T-helper 1 cell treated with Interleukin-12 subunit alpha and Interleukin-12 subunit beta and Interleukin-4 antibody, amounts not matched to agents 30 μg/mL and 1 μg/mL, for 36 hours (primary cell): Measurements from ENCODE around the gene AMBN.

Source experiments
- H3K27ac Mint-ChIP-seq: one replicate; pipeline ENCODE4 v1.8.0; 2021; ENCODE audit warnings: mild to moderate bottlenecking, mixed read lengths
- H3K27me3 Mint-ChIP-seq: one replicate; pipeline ENCODE4 v1.8.0; 2021; ENCODE audit warnings: low read depth, mixed read lengths
- H3K36me3 Mint-ChIP-seq: one replicate; pipeline ENCODE4 v1.8.0; 2021; ENCODE audit warnings: low read depth, mixed read lengths
- H3K4me1 Mint-ChIP-seq: one replicate; pipeline ENCODE4 v1.8.0; 2021; ENCODE audit warnings: low read depth, mixed read lengths
- H3K4me3 Mint-ChIP-seq: one replicate; pipeline ENCODE4 v1.8.0; 2021; ENCODE audit warnings: mild to moderate bottlenecking, moderate library complexity, mixed read lengths
- H3K9me3 Mint-ChIP-seq: one replicate; pipeline ENCODE4 v1.8.0; 2021; ENCODE audit warnings: mixed read lengths

AMBN gene, protein sequence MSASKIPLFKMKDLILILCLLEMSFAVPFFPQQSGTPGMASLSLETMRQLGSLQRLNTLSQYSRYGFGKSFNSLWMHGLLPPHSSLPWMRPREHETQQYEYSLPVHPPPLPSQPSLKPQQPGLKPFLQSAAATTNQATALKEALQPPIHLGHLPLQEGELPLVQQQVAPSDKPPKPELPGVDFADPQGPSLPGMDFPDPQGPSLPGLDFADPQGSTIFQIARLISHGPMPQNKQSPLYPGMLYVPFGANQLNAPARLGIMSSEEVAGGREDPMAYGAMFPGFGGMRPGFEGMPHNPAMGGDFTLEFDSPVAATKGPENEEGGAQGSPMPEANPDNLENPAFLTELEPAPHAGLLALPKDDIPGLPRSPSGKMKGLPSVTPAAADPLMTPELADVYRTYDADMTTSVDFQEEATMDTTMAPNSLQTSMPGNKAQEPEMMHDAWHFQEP

DNA sequence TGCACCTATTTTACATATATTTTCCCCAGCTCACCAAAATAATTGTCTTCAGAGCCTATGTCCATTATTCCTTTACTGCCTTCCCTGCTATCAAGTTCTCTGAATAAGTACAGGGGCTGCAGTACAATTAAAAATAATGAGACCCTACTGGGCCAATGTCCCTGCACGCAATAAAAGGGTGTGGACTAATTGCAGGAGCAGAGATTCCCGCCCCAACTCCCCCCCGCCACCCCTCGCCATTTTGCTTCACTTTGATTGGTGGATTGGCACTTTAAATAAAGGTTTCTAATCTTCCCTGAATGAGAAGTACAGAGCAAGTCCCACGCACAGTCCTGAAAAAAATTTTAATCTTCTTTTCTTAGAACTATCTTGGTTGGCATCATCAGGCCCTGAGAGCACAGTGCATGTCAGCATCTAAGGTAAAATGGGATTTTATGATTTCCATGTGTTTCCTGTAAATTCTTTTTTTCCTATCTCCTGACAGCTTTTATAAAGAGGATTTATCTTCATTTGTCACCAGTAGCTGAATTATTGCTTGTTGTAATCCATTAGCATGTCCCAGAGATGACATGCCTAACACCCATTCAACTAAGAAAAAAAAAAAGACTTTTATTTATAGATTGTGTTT lies at the start of gene AMBN:
Gene AMBN, plus strand, starts transcription at position 302 of the 628 bp plus-strand sequence. Its CDS starts 103 bp downstream, at position 405.
- no peak within 1 kb of the TSS for H3K4me3 Mint-ChIP-seq
- no peaks in the 10 kb centered on the region for H3K36me3 Mint-ChIP-seq
- no peak within 1 kb of the TSS for H3K27ac Mint-ChIP-seq
- H3K9me3 Mint-ChIP-seq = no peaks in the 10 kb centered on the region
- H3K4me1 Mint-ChIP-seq = no peaks in the 10 kb centered on the region
- peaks cover 9% of the 10 kb centered on the region for H3K27me3 Mint-ChIP-seq

DNA sequence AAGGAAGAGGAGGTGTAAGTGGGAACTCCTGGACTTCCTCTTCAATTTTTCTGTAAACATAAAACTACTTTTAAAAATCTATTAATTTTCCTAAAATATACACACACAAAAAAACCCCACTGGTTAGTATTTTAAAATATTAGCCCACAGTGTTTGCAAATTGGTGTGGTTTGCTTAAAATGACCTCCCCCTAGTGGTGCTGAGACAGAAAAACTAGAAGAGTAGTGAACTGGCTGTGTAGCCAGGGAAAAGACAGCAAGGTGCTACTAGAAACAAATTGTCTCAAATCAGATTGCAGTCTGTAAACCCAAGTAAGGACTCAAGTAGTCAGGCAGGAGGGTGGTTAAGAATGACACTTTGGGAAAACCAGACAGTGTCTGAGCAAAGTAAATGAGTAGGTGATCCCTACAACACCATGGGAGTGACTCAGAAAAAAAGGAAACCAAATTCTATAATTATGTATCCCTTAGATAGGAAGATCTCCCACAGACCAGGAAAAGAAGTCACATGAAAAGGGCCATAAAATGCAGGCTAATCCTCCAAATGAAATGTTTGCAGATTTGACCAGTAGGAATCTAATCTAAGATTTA lies 47.7 kb upstream of the AMBN start:
- Mint-ChIP-seq H3K27ac (no peak overlapping the region), H3K27me3 (peaks cover 6% of the 10 kb centered on the region), H3K4me1 (no peaks in the 10 kb centered on the region), H3K9me3 (no peaks in the 10 kb centered on the region), H3K36me3 (no peaks in the 10 kb centered on the region), H3K4me3 (no peak overlapping the region)

DNA sequence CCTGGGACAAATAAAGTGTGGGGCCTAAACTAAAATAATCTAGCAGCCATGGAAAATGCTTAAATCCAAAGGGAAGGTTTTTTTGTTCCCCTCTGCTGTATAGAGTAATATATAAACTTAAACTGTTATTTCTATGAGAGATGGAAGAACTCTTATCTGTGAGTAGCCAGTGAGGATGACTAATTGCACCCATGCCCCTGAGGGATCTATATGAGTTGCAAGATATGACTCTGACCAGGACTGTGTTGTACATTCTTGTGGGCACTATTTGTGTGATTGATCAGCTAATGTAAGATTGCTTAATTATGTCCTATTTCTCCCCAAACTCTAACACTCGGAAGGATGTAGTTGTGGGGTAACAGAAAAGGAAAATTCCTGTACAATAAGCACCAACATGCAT lies 35.2 kb upstream of the AMBN start:
- no peak overlapping the region for H3K27ac Mint-ChIP-seq
- H3K36me3 Mint-ChIP-seq = no peaks in the 10 kb centered on the region
- peaks cover 4% of the 10 kb centered on the region for H3K4me1 Mint-ChIP-seq
- no peaks in the 10 kb centered on the region for H3K9me3 Mint-ChIP-seq
- H3K27me3 Mint-ChIP-seq = no peaks in the 10 kb centered on the region
- H3K4me3 Mint-ChIP-seq = no peak overlapping the region

DNA sequence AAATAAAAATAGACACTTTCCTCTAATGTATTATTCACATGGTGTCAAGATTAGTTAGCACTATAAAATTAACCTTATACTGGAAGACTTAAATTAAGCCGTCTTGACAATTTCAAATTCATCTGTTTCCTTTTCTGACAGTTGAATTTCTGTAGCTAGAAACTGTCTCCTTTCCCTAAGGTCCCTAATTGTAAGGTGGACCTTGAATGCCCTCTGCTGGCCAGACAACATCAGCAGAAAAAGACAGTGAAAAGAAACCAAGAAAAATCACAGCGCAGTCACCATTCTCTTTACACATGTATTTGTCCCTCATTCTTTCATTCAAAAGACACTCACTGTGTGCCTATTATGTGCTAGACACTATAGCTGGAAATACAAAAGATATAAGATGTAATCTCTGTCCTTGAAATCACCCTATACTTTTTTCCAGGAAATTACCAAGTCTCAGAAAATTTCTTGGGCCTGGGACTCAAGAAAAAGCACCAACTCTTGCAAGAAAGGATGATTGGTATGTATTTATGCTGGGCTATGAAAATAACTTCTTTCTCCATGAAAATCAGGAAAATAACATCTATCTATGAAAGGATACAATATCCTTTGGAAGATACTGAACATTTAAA lies 32.7 kb upstream of the AMBN start:
- H3K4me1 Mint-ChIP-seq = peaks cover 4% of the 10 kb centered on the region
- no peak overlapping the region for H3K4me3 Mint-ChIP-seq
- no peaks in the 10 kb centered on the region for H3K9me3 Mint-ChIP-seq
- no peaks in the 10 kb centered on the region for H3K36me3 Mint-ChIP-seq
- H3K27me3 Mint-ChIP-seq = no peaks in the 10 kb centered on the region
- no peak overlapping the region for H3K27ac Mint-ChIP-seq

DNA sequence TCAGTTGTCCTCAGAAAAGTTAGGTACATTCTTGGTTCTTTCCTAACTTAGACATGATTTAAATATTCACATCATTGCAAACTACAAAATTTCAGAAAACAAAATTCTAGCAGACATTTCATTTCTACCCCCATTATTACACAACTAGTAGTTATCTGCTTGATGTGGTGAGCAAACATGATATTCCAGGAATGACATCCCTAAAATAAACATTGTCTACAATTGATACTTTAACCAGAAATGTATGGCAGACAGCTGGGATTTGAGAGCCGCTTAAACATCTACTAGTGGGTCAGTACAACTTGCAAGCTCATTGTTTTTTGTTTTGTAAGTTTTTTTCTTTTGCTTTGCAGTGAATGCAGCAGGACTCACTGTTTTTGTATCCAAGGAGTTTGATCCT lies 32.1 kb upstream of the AMBN start:
- H3K27ac Mint-ChIP-seq = no peak overlapping the region
- peaks cover 4% of the 10 kb centered on the region for H3K4me1 Mint-ChIP-seq
- no peak overlapping the region for H3K4me3 Mint-ChIP-seq
- no peaks in the 10 kb centered on the region for H3K27me3 Mint-ChIP-seq
- no peaks in the 10 kb centered on the region for H3K9me3 Mint-ChIP-seq
- no peaks in the 10 kb centered on the region for H3K36me3 Mint-ChIP-seq

DNA sequence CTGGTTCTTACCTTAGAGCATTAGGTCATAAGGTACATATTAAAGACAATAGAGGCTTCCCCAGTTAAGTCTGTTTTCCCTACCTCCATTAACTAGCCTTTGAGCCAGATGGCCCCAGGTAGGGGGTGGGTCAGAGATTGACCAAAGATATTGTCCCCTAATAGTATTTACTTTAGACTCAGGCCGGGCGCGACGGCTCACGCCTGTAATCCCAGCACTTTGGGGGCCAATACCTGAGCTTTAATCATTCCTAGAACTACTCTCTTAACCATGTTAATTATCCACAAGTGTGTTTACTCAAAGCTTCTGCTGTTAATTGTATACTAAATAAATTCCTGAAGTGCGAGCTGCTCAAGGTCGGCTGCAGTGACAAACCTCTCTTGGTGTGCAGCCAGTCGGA lies 28.0 kb upstream of the AMBN start:
- Mint-ChIP-seq H3K36me3 (no peaks in the 10 kb centered on the region), H3K9me3 (no peaks in the 10 kb centered on the region), H3K27me3 (no peaks in the 10 kb centered on the region), H3K4me3 (no peak overlapping the region), H3K27ac (no peak overlapping the region), H3K4me1 (no peaks in the 10 kb centered on the region)

DNA sequence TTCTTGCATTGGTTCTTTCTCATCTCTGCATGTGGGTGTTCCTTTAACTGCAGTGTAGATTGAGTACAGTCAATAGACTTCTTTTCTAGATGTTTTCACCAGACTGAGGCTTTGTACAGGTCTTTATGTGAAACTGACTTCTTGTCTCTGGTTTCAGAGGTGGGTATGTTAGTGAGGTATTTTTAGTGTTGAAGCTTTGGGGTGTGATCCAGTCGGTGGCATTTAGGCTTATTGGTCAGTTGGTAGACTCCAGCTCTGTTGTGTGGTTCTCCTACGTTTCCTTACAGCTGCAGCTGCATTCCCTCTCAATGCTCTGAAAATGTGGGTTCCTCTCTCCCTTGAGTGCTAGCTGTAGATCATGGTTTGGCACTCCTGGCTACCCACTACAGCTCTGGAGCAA lies 21.3 kb upstream of the AMBN start:
- H3K9me3 Mint-ChIP-seq = no peaks in the 10 kb centered on the region
- no peaks in the 10 kb centered on the region for H3K4me1 Mint-ChIP-seq
- no peak overlapping the region for H3K27ac Mint-ChIP-seq
- H3K36me3 Mint-ChIP-seq = no peaks in the 10 kb centered on the region
- H3K27me3 Mint-ChIP-seq = no peaks in the 10 kb centered on the region
- H3K4me3 Mint-ChIP-seq = no peak overlapping the region

DNA sequence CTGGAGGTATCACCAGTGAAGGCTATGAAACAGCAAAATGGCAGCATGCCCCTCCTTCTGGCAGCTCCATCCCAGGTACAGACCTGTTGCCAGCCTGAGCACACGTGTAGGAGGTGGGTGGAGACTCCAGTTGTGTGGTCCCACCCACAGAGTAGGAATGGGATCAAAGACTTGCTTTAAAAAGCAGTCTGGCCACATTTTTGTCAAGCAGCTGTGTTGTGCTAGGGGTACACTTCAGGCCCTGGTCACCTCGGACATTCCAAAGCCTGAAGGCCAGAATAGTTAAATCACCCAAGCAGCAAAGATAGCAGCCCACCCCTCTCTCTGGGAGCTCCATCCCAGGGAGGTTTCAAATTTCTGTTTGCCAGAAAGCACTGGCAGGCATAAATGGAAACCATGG lies 20.3 kb upstream of the AMBN start:
- no peaks in the 10 kb centered on the region for H3K27me3 Mint-ChIP-seq
- no peak overlapping the region for H3K4me3 Mint-ChIP-seq
- H3K27ac Mint-ChIP-seq = no peak overlapping the region
- H3K4me1 Mint-ChIP-seq = no peaks in the 10 kb centered on the region
- no peaks in the 10 kb centered on the region for H3K9me3 Mint-ChIP-seq
- H3K36me3 Mint-ChIP-seq = no peaks in the 10 kb centered on the region

DNA sequence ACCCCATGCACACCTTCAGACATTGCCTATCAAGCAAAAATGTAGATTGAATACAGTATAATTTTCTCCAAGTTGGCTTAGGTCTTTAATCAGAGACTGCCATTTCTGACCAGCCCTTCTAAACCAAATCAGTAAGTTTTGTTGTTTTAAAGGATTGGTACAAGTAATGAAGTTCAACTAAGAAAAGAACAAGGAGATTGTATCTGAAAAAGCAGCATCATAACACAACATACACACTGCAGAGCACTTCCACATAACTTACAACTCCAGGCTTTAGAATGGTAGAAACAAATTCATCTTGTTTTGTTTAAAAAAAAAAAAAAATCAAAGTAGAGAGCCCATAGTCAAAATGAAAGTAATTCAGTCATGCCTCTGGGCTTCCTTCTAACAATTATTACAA lies 16.1 kb upstream of the AMBN start:
- Mint-ChIP-seq H3K4me1 (no peaks in the 10 kb centered on the region), H3K4me3 (no peak overlapping the region), H3K27ac (no peak overlapping the region), H3K27me3 (no peaks in the 10 kb centered on the region), H3K36me3 (no peaks in the 10 kb centered on the region), H3K9me3 (no peaks in the 10 kb centered on the region)

DNA sequence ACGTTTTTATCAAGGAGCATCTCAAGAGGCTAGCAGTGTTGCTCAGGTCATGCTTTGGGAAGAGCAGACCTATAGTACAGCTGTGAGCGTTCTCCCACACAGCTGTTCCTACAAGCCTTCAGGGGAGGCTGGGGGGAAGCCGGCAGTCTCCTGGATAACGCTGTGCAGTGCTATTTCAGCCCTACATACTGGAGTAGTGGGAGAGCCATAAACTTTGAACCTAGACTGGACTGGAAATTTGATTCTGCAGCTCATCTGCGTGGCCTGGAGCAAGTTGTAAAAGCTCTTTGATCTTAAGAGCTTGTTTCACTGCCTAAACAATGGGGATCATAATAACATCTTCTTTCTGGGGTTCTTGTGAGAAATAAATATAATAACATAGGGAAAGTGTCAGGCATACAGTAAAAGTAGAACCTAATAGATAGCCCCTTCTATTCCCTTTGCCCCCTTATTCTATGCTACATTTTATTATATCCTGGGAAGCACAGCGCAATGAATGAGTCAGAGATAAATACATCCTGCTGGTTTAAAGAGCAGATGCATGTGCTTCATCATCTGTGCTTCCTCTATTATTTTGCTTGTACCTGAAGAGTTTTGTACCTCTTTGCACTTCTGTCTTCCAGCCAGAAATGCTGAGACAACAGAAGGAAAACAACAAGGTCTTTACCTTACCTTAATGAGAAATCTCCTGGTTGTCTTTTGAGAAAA lies 14.7 kb upstream of the AMBN start:
- no peaks in the 10 kb centered on the region for H3K27me3 Mint-ChIP-seq
- no peak overlapping the region for H3K27ac Mint-ChIP-seq
- no peaks in the 10 kb centered on the region for H3K4me1 Mint-ChIP-seq
- H3K36me3 Mint-ChIP-seq = no peaks in the 10 kb centered on the region
- H3K9me3 Mint-ChIP-seq = no peaks in the 10 kb centered on the region
- H3K4me3 Mint-ChIP-seq = no peak overlapping the region

DNA sequence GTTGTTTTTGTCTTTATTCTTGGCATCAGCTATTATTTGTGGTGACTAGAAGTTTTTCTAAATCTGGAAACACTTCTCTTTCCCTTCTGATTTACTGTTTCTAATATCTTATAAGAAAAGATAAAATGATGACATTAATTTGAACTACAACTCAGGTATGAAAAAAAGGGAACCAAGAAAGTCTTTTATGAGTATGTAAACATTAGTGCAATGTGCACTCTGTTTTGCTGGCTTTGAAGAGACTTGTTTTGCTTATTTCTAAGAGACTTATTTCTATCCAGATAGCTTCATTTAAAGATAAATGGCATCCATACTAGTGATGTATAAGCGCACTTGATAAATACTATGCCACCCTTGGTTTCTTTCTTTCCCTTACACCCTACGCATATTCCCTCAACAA lies 10.1 kb upstream of the AMBN start:
- H3K27ac Mint-ChIP-seq = no peak overlapping the region
- H3K36me3 Mint-ChIP-seq = no peaks in the 10 kb centered on the region
- no peaks in the 10 kb centered on the region for H3K9me3 Mint-ChIP-seq
- no peaks in the 10 kb centered on the region for H3K4me1 Mint-ChIP-seq
- no peak overlapping the region for H3K4me3 Mint-ChIP-seq
- H3K27me3 Mint-ChIP-seq = no peaks in the 10 kb centered on the region

DNA sequence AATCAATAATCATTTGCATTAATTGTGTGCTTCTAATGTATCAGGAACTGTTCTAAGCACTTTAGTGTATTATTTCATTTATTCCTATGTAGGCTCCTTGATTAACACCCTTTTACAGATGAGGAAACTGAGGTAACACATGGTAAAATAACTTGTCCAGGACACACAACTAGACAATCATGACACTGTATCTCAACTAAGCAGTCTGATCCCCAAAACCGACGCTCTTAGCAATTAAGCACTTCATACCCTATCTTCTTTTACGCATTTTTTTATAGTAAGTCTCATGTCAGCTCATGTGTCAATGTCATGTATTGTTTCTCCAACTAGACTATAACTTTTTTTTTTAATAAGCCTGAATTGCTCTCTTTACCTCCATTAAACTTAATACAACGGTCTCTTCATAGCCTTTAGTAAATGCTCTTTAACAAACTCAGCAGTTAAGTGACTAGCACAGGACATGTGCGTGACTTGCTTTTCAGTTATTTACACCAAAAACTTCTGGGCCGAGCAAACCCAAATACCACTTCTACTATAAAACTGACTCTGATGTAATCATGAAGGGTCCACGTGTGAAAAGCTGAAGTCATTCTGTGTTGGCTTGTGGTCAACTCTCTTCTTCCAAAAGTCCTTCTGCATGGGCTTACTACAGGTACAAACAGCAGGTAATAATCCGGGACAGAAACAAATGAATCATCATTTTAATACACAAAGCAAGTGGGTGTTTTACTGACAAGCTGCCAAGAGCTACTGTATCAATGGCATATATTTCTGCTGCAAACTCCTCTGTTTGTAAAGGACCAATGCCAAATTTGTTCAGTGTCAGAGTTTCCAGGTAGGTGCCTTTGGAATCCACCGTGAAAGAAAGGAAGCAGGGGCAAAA lies 7.9 kb upstream of the AMBN start:
- H3K4me1 Mint-ChIP-seq = no peaks in the 10 kb centered on the region
- H3K4me3 Mint-ChIP-seq = no peak overlapping the region
- no peaks in the 10 kb centered on the region for H3K36me3 Mint-ChIP-seq
- H3K9me3 Mint-ChIP-seq = no peaks in the 10 kb centered on the region
- no peak overlapping the region for H3K27ac Mint-ChIP-seq
- H3K27me3 Mint-ChIP-seq = no peaks in the 10 kb centered on the region

DNA sequence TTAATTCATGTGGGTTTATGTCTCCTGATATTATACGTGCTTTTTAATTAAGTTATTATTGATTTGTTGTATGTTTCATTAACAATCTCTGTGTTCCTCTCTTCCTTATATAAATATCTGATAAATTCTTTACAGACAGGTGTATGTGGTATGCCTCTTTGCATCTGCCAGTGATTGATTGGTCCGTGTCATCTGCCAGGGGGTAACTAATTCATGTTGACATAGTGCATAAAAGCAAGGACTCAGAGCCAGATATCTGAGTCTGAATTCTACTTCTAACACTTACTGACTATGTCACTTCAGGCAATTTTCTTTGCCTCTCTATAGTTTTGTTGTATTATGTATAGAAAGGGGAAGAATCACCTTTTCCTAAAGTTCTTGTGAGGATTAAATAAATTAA lies 5.2 kb upstream of the AMBN start:
- no peaks in the 10 kb centered on the region for H3K9me3 Mint-ChIP-seq
- H3K36me3 Mint-ChIP-seq = no peaks in the 10 kb centered on the region
- H3K27me3 Mint-ChIP-seq = no peaks in the 10 kb centered on the region
- no peak overlapping the region for H3K4me3 Mint-ChIP-seq
- no peak overlapping the region for H3K27ac Mint-ChIP-seq
- H3K4me1 Mint-ChIP-seq = no peaks in the 10 kb centered on the region

DNA sequence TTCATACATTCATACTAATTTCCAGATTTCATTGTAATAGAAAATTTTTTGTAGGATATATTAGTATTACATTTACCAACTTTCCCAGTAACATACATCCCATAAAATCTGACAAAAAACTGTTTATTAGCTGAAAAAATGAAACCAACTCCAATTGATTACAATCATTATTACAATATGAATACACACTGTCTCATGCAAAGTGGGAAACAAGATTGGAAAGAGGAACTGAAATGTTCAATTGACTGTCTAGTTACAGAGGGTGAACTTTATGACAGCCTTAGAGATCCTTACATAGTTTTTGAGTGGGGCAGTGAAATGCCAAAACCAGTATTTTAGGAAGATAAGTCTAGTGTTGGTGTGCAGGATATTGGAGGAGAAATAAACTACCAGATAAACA lies 2.3 kb upstream of the AMBN start:
- Mint-ChIP-seq H3K36me3 (no peaks in the 10 kb centered on the region), H3K4me1 (no peaks in the 10 kb centered on the region), H3K27me3 (peaks cover 3% of the 10 kb centered on the region), H3K27ac (no peak overlapping the region), H3K9me3 (no peaks in the 10 kb centered on the region), H3K4me3 (no peak overlapping the region)
